Thymus (tissue), 11 donors: ENCODE measurements around the gene SPEM3. TPM values are rescaled to one million over a fixed set of nuclear protein-coding genes. Genes with fewer than 3 reads are reported as not detected.

Experiments used
- DNase-seq, 9 donors: peaks; one replicate each; pipeline ENCODE4 v3.0.0-alpha.2; 2013; ENCODE audit warnings: low spot score in 9 of 9, low read depth in 6 of 9, missing footprints in 1 of 9
- H3K27ac ChIP-seq, 2 donors: one replicate each; pipeline ENCODE4 v1.5.1; 2013; ENCODE audit warnings: control low read depth in 1 of 2, low read depth in 1 of 2, low read length in 1 of 2, mild to moderate bottlenecking in 1 of 2, moderate library complexity in 1 of 2
- H3K27me3 ChIP-seq, 2 donors: one replicate each; pipeline ENCODE4 v1.5.1; 2013; ENCODE audit warnings: low read length in 1 of 2; ENCODE audit not compliant: control insufficient read depth in 2 of 2, insufficient read depth in 1 of 2
- H3K36me3 ChIP-seq, 2 donors: one replicate each; pipeline ENCODE4 v1.5.1; 2013; ENCODE audit warnings: low read length in 1 of 2, mild to moderate bottlenecking in 1 of 2, moderate library complexity in 1 of 2; ENCODE audit not compliant: control insufficient read depth in 2 of 2, insufficient read depth in 2 of 2
- H3K4me1 ChIP-seq, 2 donors: one replicate each; pipeline ENCODE4 v1.5.1; 2013; ENCODE audit warnings: low read length in 2 of 2; ENCODE audit not compliant: control insufficient read depth in 2 of 2, insufficient read depth in 2 of 2
- H3K4me3 ChIP-seq, 2 donors: one replicate each; pipeline ENCODE4 v1.5.1; 2013; ENCODE audit warnings: low read length in 2 of 2, control low read depth in 1 of 2, mild to moderate bottlenecking in 1 of 2
- H3K9me3 ChIP-seq, 2 donors: one replicate each; pipeline ENCODE4 v1.5.1; 2013; ENCODE audit warnings: low read length in 1 of 2, mild to moderate bottlenecking in 1 of 2; ENCODE audit not compliant: control insufficient read depth in 2 of 2, insufficient read depth in 1 of 2
- WGBS: extraction: QIAGEN DNeasy Blood & Tissue Kit; methylation state at CpG from one replicate; pipeline ENCODE4 v1.1.7; 2013; 5-methylcytosine and 5-hydroxymethylcytosine counted together
- polyA plus RNA-seq: library from polyadenylated mRNA; stranded (reverse); fragments of 200-250 nt; gene quantifications from one replicate; pipeline ENCODE4 v1.2.3, GENCODE V29; 2013
- total RNA-seq: library from RNA; stranded (reverse); fragments of 120-200 nt; gene quantifications from one replicate; pipeline ENCODE4 v1.2.4, GENCODE V29; 2013
- donor health status: healthy.

SPEM3 gene
- total and polyA plus RNA-seq, 2 donors = not detected

DNA sequence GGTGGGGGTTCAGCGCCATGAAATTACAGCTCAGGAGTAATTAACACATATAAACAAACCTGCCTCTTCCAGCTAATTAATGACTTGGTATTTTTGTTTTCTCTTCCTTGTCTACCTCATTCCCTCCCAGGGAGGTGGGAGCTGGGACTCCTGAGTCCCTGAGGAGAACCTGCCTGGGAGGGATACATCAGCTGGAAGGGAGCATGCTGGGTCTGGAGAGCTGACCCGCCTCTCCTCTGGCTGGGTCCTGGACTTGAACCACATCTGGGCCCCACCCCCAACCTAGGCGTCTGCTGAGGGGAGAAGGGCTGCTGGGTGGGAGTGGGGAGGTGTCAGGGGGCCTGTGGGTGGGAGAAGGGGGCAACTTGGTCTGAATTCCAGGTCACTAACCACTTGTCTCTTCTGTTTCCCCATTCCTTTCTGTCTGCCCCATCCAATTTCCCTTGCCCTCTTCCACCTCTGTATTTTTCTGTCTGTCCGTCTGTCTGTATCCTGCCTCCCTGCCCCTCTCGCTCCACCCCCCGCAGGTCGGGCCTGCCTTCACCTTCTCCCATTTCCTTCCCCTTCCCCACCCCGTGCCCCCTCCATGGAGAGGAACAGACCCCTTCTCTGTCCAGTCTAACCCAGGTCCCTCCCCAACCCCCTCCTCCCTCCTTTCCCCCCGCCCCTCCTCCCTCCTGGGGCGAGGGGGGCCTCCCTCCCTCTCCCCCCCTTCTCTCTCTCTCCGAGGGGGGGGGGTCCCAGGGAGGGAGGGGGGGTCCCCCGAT, 21.0 kb upstream of the SPEM3 start, which contains the start of gene NLGN2:
Gene NLGN2 (plus strand): TSS at position 361 of the 767 bp plus-strand sequence. CDS start 411 bp downstream, outside the sequence.
- Histone ChIP-seq H3K27ac (no peak within 1 kb of the TSS), H3K9me3 (peaks cover 0 to 5% of the 10 kb centered on the region in 2 donors), H3K27me3 (peaks cover 37 to 71% of the 10 kb centered on the region in 2 donors), H3K36me3 (no peaks in the 10 kb centered on the region), H3K4me1 (peaks cover 10 to 15% of the 10 kb centered on the region in 2 donors), H3K4me3 (no peak within 1 kb of the TSS)
- 44% methylated on average over 11 of the region's 12 CpGs for WGBS
- no peak for DNase-seq

DNA sequence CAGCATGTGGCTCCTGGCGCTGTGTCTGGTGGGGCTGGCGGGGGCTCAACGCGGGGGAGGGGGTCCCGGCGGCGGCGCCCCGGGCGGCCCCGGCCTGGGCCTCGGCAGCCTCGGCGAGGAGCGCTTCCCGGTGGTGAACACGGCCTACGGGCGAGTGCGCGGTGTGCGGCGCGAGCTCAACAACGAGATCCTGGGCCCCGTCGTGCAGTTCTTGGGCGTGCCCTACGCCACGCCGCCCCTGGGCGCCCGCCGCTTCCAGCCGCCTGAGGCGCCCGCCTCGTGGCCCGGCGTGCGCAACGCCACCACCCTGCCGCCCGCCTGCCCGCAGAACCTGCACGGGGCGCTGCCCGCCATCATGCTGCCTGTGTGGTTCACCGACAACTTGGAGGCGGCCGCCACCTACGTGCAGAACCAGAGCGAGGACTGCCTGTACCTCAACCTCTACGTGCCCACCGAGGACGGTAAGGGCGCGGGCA, 20.4 kb upstream of the SPEM3 start:
- Histone ChIP-seq H3K9me3 (peaks cover 0 to 5% of the 10 kb centered on the region in 2 donors), H3K4me3 (no peak overlapping the region), H3K36me3 (no peaks in the 10 kb centered on the region), H3K27me3 (peaks cover 37 to 71% of the 10 kb centered on the region in 2 donors), H3K4me1 (peaks cover 5 to 9% of the 10 kb centered on the region in 2 donors), H3K27ac (no peak overlapping the region)
- 59% methylated on average over 58 of the region's 58 CpGs for whole genome bisulfite sequencing
- peak in 1 of 9 donors; percentile 20 for DNase-seq

DNA sequence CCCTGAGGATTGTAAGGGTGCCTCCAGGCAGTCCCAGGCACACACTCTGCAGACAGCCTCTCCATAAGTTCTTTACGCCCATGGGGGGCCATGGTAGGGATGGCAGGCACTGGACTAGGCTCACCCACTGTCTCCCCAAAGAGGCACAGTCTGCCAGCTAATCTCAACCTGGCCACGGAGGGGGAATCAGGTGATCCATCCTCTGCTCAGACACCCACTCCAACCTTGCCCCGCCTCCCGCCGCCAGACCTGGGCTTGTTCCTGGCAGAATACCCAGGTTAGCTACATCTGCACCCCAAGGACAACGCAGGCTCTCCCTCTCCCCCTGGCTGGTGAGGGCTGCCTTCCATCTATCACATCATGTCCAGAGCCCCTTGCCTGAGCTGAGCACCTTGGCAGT, 19.8 kb upstream of the SPEM3 start:
- no peak for DNase-seq
- Histone ChIP-seq H3K4me1 (peaks cover 0 to 5% of the 10 kb centered on the region in 2 donors), H3K4me3 (no peak overlapping the region)

DNA sequence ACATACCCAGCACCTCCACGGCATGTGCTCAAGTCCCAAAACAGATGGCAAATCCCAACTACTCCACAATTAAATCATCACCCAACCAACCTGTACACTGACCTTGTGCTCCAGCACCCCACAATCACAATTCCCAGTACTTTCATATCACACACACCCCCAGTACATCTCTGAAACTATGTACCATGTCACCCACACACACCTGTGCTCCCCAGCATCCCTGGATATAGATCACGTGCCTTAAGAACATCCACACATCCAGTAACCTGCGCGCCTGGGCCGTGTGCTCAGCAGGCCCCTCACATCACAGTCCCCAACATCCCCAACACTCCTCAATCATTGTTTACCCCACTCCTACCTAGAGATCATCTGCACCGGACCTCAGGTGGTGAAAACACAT, 18.9 kb upstream of the SPEM3 start:
- 97% methylated on average over 6 of the region's 6 CpGs for WGBS
- Histone ChIP-seq H3K27me3 (peaks cover 35 to 68% of the 10 kb centered on the region in 2 donors), H3K9me3 (peaks cover 0 to 4% of the 10 kb centered on the region in 2 donors), H3K4me1 (peaks cover 0 to 5% of the 10 kb centered on the region in 2 donors), H3K4me3 (no peak overlapping the region), H3K27ac (no peak overlapping the region), H3K36me3 (no peaks in the 10 kb centered on the region)
- no peak for DNase-seq

More for the DNA sequence above, 19.8 kb upstream of the SPEM3 start:
- H3K36me3 ChIP-seq = no peaks in the 10 kb centered on the region
- WGBS = 93% methylated on average over 6 of the region's 6 CpGs
- H3K27me3 ChIP-seq = peaks cover 37 to 74% of the 10 kb centered on the region in 2 donors
- no peak overlapping the region for H3K27ac ChIP-seq
- H3K9me3 ChIP-seq = peaks cover 0 to 5% of the 10 kb centered on the region in 2 donors

DNA sequence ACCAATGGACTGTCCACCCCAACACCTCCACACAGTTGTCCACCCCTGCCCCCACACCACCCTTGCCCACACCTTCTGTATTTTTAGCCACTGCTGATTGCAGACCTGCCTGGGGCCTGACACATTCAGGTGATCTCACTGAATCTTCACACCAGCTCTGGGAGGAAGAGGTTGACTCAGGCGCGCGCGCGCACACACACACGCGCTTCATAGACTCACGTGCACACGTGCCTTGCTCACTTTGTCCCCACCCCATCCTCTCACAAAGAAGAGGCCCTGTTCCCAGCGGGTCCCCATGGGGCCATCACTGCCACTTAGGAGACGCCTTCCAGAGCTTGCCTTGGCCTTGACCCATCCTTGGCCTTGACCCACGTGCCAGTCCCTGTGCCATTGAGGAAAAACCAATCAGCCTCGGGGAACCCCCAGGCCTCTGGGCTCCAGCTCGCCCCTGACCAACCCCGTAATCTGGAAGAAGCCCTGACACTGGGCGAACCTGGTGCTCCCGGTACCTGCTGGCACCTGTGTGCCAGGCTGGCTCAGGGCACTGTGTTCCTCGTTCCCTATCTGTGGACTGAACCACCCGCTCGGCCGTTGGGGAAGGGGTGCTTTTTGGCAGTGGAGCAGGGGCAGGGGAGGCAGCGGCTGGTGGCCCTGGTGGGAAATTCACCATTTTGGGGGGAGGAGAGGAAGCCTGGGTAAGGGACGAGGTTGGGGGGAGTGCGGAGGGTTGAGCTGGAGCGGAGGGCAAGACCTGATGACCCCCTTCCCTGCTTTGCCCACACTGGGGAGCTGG, 17.8 kb upstream of the SPEM3 start:
- 97% methylated on average over 25 of the region's 25 CpGs for WGBS

DNA sequence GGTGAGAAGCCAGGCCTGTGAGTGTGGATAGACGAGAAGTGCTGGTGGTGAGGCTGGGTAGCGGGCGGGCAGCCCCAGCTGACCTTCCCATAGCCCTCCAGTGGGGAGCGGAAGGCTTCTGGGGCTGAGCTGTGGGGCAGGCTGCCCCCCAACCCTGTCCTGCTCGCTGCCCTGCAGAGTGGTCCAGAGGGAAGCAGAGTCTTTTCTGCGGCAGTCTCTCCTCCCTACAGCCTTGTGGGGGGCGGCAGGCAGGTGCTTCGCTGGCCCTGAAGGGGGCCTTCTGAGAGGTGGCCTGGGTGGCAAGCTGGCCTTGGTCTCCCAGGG, 17.3 kb upstream of the SPEM3 start:
- DNase-seq = no peak
- Histone ChIP-seq H3K4me1 (no peaks in the 10 kb centered on the region), H3K36me3 (no peaks in the 10 kb centered on the region), H3K4me3 (no peak overlapping the region), H3K27ac (no peak overlapping the region), H3K9me3 (peaks cover 0 to 1% of the 10 kb centered on the region in 2 donors), H3K27me3 (peaks cover 18 to 53% of the 10 kb centered on the region in 2 donors)
- WGBS = 98% methylated on average over 8 of the region's 8 CpGs

More for the DNA sequence above, 17.8 kb upstream of the SPEM3 start:
- H3K27ac ChIP-seq = no peak overlapping the region
- DNase-seq = no peak
- no peak overlapping the region for H3K4me3 ChIP-seq
- no peaks in the 10 kb centered on the region for H3K4me1 ChIP-seq
- H3K36me3 ChIP-seq = no peaks in the 10 kb centered on the region
- H3K9me3 ChIP-seq = peaks cover 0 to under 1% of the 10 kb centered on the region in 2 donors
- H3K27me3 ChIP-seq = peaks cover 23 to 58% of the 10 kb centered on the region in 2 donors

DNA sequence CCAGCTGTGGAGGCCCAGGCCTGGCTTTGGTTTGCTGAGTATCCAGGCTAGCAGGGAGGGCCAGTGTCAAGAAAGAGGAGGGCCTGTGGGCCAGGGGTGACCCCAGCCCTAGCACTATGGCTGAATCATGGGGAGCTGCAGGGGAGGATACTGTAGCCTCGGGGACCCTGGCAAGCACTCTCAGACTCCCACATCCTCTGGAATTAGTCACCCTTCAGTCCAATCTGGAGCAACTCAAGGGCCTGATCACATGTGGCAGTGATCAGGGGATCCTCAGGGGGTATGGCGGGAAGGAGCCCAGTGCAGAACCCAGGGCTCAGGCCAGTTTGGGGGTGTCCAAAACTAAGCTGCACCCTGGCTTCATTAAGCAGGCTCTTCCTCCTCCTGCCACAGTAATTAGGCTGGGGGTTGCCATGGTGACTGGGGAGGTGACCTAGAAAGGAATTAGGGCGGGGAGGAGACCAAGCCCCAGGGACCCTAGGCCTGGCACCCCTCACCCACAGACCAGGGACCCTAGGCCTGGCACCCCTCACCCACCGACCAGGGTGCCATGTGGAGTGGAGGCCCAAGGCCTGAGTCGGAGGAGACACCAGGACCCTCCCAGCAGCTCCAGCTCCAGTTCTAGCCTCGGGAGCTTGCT, 15.2 kb upstream of the SPEM3 start:
- 92% methylated on average over 6 of the region's 6 CpGs for WGBS
- Histone ChIP-seq H3K36me3 (no peaks in the 10 kb centered on the region), H3K27ac (no peak overlapping the region), H3K4me3 (no peak overlapping the region), H3K27me3 (peaks cover under 1 to 35% of the 10 kb centered on the region in 2 donors), H3K9me3 (peaks cover 0 to 1% of the 10 kb centered on the region in 2 donors), H3K4me1 (no peaks in the 10 kb centered on the region)
- no peak for DNase-seq

DNA sequence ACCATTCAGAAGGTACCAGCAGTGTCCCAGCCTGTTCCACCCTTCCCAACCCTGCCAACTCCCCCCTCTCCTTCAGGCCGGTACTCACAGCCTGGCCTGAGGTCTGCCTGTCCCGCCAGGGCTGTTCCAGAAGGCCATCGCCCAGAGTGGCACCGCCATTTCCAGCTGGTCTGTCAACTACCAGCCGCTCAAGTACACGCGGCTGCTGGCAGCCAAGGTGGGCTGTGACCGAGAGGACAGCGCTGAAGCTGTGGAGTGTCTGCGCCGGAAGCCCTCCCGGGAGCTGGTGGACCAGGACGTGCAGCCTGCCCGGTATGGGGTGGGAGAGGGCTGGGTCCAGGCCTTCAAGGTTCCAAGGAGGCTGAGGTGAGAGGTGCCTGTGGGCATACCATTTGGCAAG, 13.8 kb upstream of the SPEM3 start:
- H3K9me3 ChIP-seq = peaks cover 0 to 1% of the 10 kb centered on the region in 2 donors
- peaks cover 0 to 21% of the 10 kb centered on the region in 2 donors for H3K27me3 ChIP-seq
- 90% methylated on average over 14 of the region's 14 CpGs for WGBS
- DNase-seq = no peak
- H3K4me1 ChIP-seq = no peaks in the 10 kb centered on the region
- no peaks in the 10 kb centered on the region for H3K36me3 ChIP-seq
- no peak overlapping the region for H3K4me3 ChIP-seq
- no peak overlapping the region for H3K27ac ChIP-seq
